Measurements from ENCODE around the gene CDK14.

GRCh38 chr7:90625051-90625450 lies 28.9 kb downstream of the CDK14 start:
- TF ChIP-seq NR2F2 (IDR thresholded peaks at IDR 0.05) (no peak), CTCF (IDR thresholded peaks at IDR 0.05; ENCODE audit: low read depth, low read length, missing input control) (no peak), YY1 (IDR thresholded peaks at IDR 0.05) (no peak)
